ENCODE results near the gene RPL41. TPM values are rescaled to one million over a fixed set of nuclear protein-coding genes. Genes with fewer than 3 reads are reported as not detected.
A peak's percentile ranks its signal among the peaks of the same experiment; 100 is the strongest.

The RPL41 gene
- total and polyA plus RNA-seq, 9 of the 15 experiments (the other 6 are each of a cell fraction or from before 2014, with no cell fraction given) = 3,403 to 11,276 (median 5,604) TPM

- TF ChIP-seq AFF1 (IDR thresholded peaks at IDR 0.05; ENCODE audit: low read depth in 1 of 2, partially characterized antibody in 2 of 2) = no peak
- TF ChIP-seq SMARCB1 (IDR thresholded peaks at IDR 0.05; ENCODE audit: insufficient read length, low read depth) = peak; percentile 38
- peak; percentile 48; the same call in 1 of the 2 replicates for TF ChIP-seq RB1 (IDR thresholded peaks at IDR 0.05; ENCODE audit: low read depth)
- TF ChIP-seq STAG1 (CRISPR knock-in tag; IDR thresholded peaks at IDR 0.05; ENCODE audit: borderline replicate concordance) = no peak
- TF ChIP-seq TCF3 (CRISPR knock-in tag; IDR thresholded peaks at IDR 0.05) = no peak; the same call in none of the 2 replicates
- peak; percentile 56; the same call in 1 of the 2 replicates for TF ChIP-seq PHF8 (IDR thresholded peaks at IDR 0.05; ENCODE audit: borderline replicate concordance, low read length)
- no peak for TF ChIP-seq COPS2 (conservative IDR thresholded peaks at IDR 0.05)
- 0 out of 4 replicates have a peak, but pooled peaks of 1 of the 2 experiments have one; percentile 44 for TF ChIP-seq UBTF (IDR thresholded peaks at IDR 0.05; ENCODE audit: borderline replicate concordance in 1 of 2, low read depth in 2 of 2, low read length in 2 of 2)
- TF ChIP-seq PTTG1 (tag; IDR thresholded peaks at IDR 0.05; ENCODE audit: low read depth) = no peak
- peak; percentile 98 for TF ChIP-seq E2F1 (CRISPR knock-in tag; IDR thresholded peaks at IDR 0.05)
- no peak; the same call in 1 of the 2 replicates for TF ChIP-seq NFIC (IDR thresholded peaks at IDR 0.05)
Observed at GRCh38 chr12:56127888-56128669, 11.6 kb downstream of the RPL41 start, which contains the start of gene ESYT1 (continued).

All from K562 (cell line).